ENCODE results near the gene HOXD8.

- no peak for TF ChIP-seq POLR2AphosphoS5 (IDR thresholded peaks at IDR 0.05)
- TF ChIP-seq CTCF (IDR thresholded peaks at IDR 0.05) = no peak
- TF ChIP-seq POLR2A (IDR thresholded peaks at IDR 0.05) = no peak
These were observed 3.9 kb downstream of the HOXD8 start for GRCh38 chr2:176133389-176133788.
